Activated T-cell treated with anti-CD3 and anti-CD28 coated beads, Interleukin-2, amount 50 U/mL, for 4 hours (primary cell): ENCODE results near the gene ZP3. TPM values are rescaled to one million over a fixed set of nuclear protein-coding genes. Genes with fewer than 3 reads are reported as not detected.
"Not testable (repeated sequence)": the region's sequence is repeated elsewhere in the genome, so short reads cannot be mapped to it uniquely, and the experiment has no call there.

ENCODE experiments used
- ATAC-seq, 2 donors: fragments of 200-7000 bp; cut with Tn5 transposase; one replicate each; pipeline ENCODE4 v1.10.0; 2021
- DNase-seq: peaks from one replicate; pipeline ENCODE4 v3.0.0-alpha.2; 2020
- H3K27me3 Mint-ChIP-seq: one replicate; pipeline ENCODE4 v1.8.0; 2021; ENCODE audit warnings: low read depth, mixed read lengths
- H3K36me3 Mint-ChIP-seq: one replicate; pipeline ENCODE4 v1.8.0; 2022; ENCODE audit warnings: mixed read lengths; ENCODE audit not compliant: insufficient read depth
- H3K4me1 Mint-ChIP-seq: one replicate; pipeline ENCODE4 v1.8.0; 2021; ENCODE audit warnings: low read depth, mixed read lengths
- H3K4me3 Mint-ChIP-seq: one replicate; pipeline ENCODE4 v1.8.0; 2021; ENCODE audit warnings: mild to moderate bottlenecking, moderate library complexity, mixed read lengths
- H3K9me3 Mint-ChIP-seq: one replicate; pipeline ENCODE4 v1.8.0; 2021; ENCODE audit warnings: mixed read lengths
- total RNA-seq, 3 donors: library from RNA; stranded (reverse); gene quantifications; one replicate each; pipeline ENCODE4 v1.2.1, GENCODE V29; 2021

Gene ZP3
- total RNA-seq, 3 donors from 2014 or later, result 2.9 to 18.8 (median 6.7) TPM

GRCh38 chr7:76476742-76477474 is 52.2 kb downstream of the ZP3 start:
- not testable (repeated sequence) for ATAC-seq, H3K9me3 Mint-ChIP-seq, H3K4me3 Mint-ChIP-seq, H3K27me3 Mint-ChIP-seq, H3K36me3 Mint-ChIP-seq, DNase-seq, H3K4me1 Mint-ChIP-seq

- not testable (repeated sequence) for ATAC-seq, H3K4me3 Mint-ChIP-seq, H3K27me3 Mint-ChIP-seq, H3K4me1 Mint-ChIP-seq, DNase-seq, H3K36me3 Mint-ChIP-seq, H3K9me3 Mint-ChIP-seq
These were observed 54.9 kb downstream of the ZP3 start for GRCh38 chr7:76479628-76480027.

GRCh38 chr7:76480403-76481253 is 55.9 kb downstream of the ZP3 start:
- not testable (repeated sequence) for DNase-seq, H3K4me3 Mint-ChIP-seq, H3K9me3 Mint-ChIP-seq, H3K27me3 Mint-ChIP-seq, H3K36me3 Mint-ChIP-seq, ATAC-seq, H3K4me1 Mint-ChIP-seq

DNA sequence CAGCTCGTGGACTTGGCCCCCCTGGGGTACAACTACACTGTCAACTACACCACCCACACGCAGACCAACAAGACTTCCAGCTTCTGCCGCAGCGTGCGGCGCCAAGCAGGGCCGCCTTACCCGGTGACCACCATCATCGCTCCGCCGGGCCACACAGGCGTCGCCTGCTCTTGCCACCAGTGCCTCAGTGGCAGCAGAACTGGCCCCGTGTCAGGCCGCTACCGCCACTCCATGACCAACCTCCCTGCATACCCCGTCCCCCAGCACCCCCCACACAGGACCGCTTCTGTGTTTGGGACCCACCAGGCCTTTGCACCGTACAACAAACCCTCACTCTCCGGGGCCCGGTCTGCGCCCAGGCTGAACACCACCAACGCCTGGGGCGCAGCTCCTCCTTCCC is 57.9 kb downstream of the ZP3 start:
- not testable (repeated sequence) for H3K4me1 Mint-ChIP-seq, ATAC-seq

DNA sequence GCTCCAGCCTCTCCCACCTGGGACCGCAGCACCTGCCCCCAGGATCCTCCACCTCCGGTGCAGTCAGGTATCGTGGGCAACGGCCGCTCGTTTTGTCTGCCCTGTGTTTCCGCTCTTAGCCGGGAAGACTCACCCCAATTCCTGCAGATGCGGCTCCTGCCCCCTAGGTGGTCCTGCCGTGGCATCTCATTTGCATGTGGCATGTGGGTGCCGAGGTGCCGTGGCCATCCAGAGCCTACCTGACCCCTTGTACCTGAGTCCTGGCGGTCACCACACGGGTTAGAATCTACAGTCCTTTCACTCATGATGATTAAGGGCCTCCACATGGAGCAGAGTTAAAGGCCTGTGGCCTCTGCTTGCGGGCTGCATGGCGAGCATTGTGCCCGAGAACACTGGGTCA is 58.3 kb downstream of the ZP3 start:
- not testable (repeated sequence) for DNase-seq, H3K4me3 Mint-ChIP-seq, H3K27me3 Mint-ChIP-seq

More for the DNA sequence above, 57.9 kb downstream of the ZP3 start:
- H3K36me3 Mint-ChIP-seq, H3K4me3 Mint-ChIP-seq, H3K9me3 Mint-ChIP-seq, DNase-seq, H3K27me3 Mint-ChIP-seq: not testable (repeated sequence)

GRCh38 chr7:76484456-76484855 is 59.7 kb downstream of the ZP3 start:
- not testable (repeated sequence) for ATAC-seq, DNase-seq, H3K27me3 Mint-ChIP-seq, H3K36me3 Mint-ChIP-seq, H3K4me1 Mint-ChIP-seq, H3K9me3 Mint-ChIP-seq, H3K4me3 Mint-ChIP-seq

More for the DNA sequence above, 58.3 kb downstream of the ZP3 start:
- H3K9me3 Mint-ChIP-seq, ATAC-seq, H3K4me1 Mint-ChIP-seq, H3K36me3 Mint-ChIP-seq: not testable (repeated sequence)

DNA sequence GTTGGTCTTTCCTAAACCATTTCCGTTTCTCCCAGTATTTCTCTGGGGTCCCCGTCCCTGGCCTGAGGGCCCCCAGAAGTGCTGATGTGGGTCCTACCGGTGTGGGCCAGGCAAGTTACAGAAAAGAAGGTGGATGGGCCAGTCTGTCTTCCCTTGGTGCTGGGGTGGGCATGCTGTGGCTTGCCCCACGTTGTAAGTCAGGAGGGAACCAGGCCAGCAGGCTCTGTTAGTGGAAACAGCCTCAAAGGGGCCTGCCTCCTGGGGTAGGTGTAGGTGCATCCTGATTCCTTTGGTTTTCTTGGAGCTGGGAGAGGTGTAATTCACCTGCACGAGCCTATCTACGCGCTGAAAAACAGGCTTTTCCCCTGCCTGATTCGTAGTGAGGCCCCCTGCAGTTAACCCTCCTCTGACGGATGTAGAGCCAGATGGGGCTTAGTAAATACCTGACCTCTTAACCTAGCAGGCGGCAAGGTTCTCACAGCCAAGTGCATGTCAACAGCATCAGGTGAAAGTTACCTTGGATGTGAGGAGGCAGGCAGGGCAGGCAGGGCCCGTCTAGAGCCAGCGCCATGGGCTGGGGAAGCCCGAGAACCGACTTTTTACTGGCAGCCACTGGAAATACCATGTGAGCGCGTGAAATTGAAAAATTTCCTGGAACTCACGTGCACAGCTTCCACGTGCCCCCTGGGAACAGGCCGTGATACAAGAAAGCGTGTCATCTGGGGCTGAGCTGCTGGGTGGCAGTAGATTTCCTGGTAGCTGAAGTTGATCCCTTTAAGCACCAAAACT is 61.3 kb downstream of the ZP3 start:
- not testable (repeated sequence) for H3K9me3 Mint-ChIP-seq, H3K36me3 Mint-ChIP-seq, H3K4me1 Mint-ChIP-seq, DNase-seq, H3K4me3 Mint-ChIP-seq, H3K27me3 Mint-ChIP-seq
- ATAC-seq, result peak; percentile 27 to 38

DNA sequence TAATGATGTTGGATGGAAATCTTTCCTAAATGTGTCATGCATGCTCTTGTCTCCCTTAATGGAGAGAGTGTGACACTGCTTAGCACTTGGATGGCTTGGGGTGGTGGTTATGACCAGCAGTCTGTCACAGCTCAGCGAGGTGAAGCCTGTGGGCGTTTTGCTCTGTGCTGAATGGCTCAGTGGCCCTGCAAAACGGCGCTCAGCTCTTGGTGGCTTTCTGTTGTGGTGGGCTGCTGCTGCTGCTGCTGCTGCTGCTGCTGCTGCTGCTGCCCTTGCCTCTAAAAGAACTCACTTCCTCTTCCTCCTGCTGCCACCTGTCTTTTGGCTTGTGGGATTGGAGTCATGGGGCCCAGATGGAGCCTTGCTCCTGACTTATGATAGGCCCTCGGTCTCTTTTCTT is 61.9 kb downstream of the ZP3 start:
- not testable (repeated sequence) for H3K4me1 Mint-ChIP-seq, H3K9me3 Mint-ChIP-seq, H3K36me3 Mint-ChIP-seq, H3K27me3 Mint-ChIP-seq, H3K4me3 Mint-ChIP-seq
- DNase-seq (peak; percentile 20), ATAC-seq (peak; percentile 99 to 100)

- H3K4me3 Mint-ChIP-seq, H3K36me3 Mint-ChIP-seq, H3K9me3 Mint-ChIP-seq, H3K27me3 Mint-ChIP-seq, ATAC-seq, H3K4me1 Mint-ChIP-seq, DNase-seq: not testable (repeated sequence)
These were observed 63.2 kb downstream of the ZP3 start for GRCh38 chr7:76487969-76488368.

Other genes with a start within 250 kb of the ZP3 start
- gene SRRM3, start 223.1 kb upstream of the ZP3 start, total RNA-seq, result under 1 TPM in 1 of 3 donors, not detected in 2; 0.10 TPM
- 10 to 100 TPM; 50.3 to 57.0 (median 53.8) TPM for gene HSPB1, start 122.3 kb upstream of the ZP3 start, total RNA-seq
- gene YWHAG, start 66.0 kb upstream of the ZP3 start, total RNA-seq, result 100 to 1,000 TPM; 164 to 173 (median 173) TPM
- gene SSC4D, start 15.3 kb upstream of the ZP3 start, total RNA-seq, result 1 to 10 TPM in 1 of 3 donors, under 1 TPM in 2; 0.38 to 1.0 (median 0.87) TPM
- gene DTX2, start 36.8 kb downstream of the ZP3 start, total RNA-seq, result 10 to 100 TPM; 17.7 to 25.7 (median 21.7) TPM
- 1 to 10 TPM in 1 of 3 donors, under 1 TPM in 2; 0.37 to 1.0 (median 0.40) TPM for gene UPK3B, start 85.6 kb downstream of the ZP3 start, total RNA-seq
- gene SPDYE16, start 118.3 kb downstream of the ZP3 start, total RNA-seq, result under 1 TPM in 1 of 3 donors, not detected in 2; 0.24 TPM
- 10 to 100 TPM; 10.9 to 45.2 (median 27.2) TPM for gene POMZP3, start 202.3 kb downstream of the ZP3 start, total RNA-seq